GM12878 (cell line): ENCODE measurements around the gene ADAM23.

Experiments
- IKZF2 ChIP-seq, 2 experiments: fragments of 450-650 bp; IDR thresholded peaks; 2 replicates each; pipeline ENCODE4 v1.6.1; 2017; ENCODE audit warnings: mild to moderate bottlenecking in 2 of 2, moderate library complexity in 2 of 2
- SIN3A ChIP-seq: IDR thresholded peaks from 2 replicates; pipeline ENCODE4 v1.6.1; 2012; ENCODE audit warnings: low read depth, low read length, improper control_type of control experiment
- TAF1 ChIP-seq: IDR thresholded peaks from 2 replicates; pipeline ENCODE4 v1.6.1; 2011; ENCODE audit warnings: mild to moderate bottlenecking, low read depth, low read length, borderline replicate concordance

DNA sequence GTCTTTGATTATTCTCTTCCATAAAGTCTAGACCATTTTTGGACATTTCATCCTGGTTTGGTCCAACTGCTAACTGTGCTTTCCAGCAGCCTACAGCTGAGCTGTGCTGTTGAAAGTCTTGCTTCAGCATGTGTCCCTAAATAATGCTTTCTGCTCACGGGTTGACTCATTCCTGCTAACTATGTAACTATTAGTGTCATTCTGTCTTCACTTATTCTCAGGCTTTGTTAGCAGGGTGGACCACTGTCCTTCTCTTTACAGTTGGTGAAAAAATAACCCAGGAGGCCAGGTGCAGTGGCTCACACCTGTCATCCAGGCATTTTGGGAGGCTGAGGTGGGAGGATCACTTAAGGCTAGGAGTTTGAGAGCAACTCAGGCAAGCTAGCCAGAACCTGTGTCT, 8.9 kb downstream of the ADAM23 start:
- TF ChIP-seq SIN3A (no peak), TAF1 (no peak), IKZF2 (IDR thresholded peaks at IDR 0.05) (peak; percentile 60 to 72; a peak in 3 of 4 replicates)
